OCI-LY7 (cell line): ENCODE measurements around the gene PRR12.

Experiments used
- EZH2phosphoT487 ChIP-seq: fragments of 200-600 bp; sonication (generic); IDR thresholded peaks from 2 replicates; pipeline ENCODE4 v1.6.1; 2018; ENCODE audit warnings: low read depth, borderline replicate concordance, mild to moderate bottlenecking, mixed run types, antibody characterized with exemption, low read length, moderate library complexity, mixed read lengths
- TF ChIP-seq, protein P1 (sequence below): fragments of 200-600 bp; sonication (generic); conservative IDR thresholded peaks from 2 replicates; pipeline ENCODE4 v1.5.1; 2014; ENCODE audit warnings: mild to moderate bottlenecking, antibody characterized with exemption, low read length, moderate library complexity, mixed read lengths

DNA sequence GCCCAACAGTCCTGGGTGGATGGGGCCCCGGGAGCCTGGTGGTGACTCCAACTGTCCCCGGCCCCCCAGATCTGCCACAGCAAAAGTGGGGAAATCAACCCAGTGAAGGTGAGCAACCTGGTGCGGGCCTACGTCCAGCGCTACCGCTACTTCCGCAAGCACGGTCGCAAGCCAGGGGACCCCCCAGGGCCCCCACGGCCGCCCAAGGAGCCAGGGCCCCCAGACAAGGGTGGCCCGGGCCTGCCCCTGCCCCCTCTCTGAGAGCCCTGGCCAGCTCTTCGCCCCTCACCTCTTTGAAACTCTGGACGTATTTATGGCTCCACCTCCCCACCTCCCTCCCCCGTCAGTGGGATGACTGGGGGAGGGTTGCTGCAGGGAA is 67.1 kb downstream of the PRR12 start:
- TF ChIP-seq, protein P1, sequence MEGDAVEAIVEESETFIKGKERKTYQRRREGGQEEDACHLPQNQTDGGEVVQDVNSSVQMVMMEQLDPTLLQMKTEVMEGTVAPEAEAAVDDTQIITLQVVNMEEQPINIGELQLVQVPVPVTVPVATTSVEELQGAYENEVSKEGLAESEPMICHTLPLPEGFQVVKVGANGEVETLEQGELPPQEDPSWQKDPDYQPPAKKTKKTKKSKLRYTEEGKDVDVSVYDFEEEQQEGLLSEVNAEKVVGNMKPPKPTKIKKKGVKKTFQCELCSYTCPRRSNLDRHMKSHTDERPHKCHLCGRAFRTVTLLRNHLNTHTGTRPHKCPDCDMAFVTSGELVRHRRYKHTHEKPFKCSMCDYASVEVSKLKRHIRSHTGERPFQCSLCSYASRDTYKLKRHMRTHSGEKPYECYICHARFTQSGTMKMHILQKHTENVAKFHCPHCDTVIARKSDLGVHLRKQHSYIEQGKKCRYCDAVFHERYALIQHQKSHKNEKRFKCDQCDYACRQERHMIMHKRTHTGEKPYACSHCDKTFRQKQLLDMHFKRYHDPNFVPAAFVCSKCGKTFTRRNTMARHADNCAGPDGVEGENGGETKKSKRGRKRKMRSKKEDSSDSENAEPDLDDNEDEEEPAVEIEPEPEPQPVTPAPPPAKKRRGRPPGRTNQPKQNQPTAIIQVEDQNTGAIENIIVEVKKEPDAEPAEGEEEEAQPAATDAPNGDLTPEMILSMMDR, result no peak
- TF ChIP-seq EZH2phosphoT487, result no peak
